GM18909 (cell line): Measurements from ENCODE around the gene TLCD5.
A peak's percentile ranks its signal among the peaks of the same experiment; 100 is the strongest.

Experiments
- ATAC-seq: cut with Tn5 transposase; IDR thresholded peaks from one replicate; pipeline ENCODE4 v1.9.1; 2021; ENCODE audit warnings: mild to moderate bottlenecking; ENCODE audit not compliant: unreplicated experiment, poor library complexity

The TLCD5 gene

DNA sequence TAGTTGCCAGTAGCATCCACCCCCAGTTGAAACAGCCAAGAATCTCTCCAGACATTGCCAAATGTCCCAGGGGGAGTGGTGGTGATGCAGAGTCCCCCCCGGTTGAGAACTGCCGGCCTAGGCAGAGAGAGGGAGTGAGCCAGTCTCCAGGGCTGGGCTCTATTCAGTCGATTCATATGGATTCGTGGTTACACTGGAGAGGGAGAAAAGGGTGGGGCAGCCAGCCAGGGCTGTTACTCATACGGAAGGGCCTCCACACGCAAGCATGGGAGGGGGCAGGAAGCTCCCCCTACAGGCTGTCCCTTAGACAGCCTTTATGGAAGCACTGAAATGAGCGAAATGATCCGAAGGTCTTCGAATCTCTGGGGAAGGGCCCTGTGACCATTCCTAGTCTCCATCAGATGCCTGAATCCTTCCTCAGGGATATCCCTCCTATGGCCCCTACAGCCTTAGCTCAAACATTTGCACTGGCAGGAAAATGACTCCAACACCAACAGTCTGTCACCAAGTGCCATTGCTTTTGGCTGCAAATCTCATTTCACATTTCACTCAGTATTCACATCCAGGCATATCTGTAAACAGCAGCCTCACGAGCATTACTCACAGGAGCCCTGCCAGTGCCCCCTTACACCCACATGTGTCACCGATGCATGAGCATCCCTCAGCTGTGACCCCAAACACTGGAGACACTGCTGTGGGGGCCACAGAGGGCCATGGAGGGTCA is 18.4 kb upstream of the TLCD5 start:
- no peak for ATAC-seq

DNA sequence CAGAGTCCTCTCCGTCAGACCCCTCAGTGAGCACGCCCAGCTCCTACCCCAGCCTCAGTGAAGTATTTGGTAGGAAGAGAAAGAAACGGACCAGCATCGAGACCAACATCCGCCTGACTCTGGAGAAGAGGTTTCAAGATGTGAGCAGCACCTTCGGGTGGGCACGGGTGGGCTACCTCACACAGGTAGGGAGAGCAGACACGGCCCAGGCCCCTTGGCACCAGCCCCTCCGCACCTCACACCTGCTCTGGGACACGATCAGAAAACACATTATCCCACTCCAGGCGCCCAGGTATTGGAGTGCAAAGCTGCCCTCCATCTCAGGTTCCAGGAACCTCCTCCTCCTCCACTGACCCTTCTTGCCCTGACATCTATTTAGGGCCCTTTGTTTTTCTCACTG is 17.6 kb upstream of the TLCD5 start:
- no peak for ATAC-seq

DNA sequence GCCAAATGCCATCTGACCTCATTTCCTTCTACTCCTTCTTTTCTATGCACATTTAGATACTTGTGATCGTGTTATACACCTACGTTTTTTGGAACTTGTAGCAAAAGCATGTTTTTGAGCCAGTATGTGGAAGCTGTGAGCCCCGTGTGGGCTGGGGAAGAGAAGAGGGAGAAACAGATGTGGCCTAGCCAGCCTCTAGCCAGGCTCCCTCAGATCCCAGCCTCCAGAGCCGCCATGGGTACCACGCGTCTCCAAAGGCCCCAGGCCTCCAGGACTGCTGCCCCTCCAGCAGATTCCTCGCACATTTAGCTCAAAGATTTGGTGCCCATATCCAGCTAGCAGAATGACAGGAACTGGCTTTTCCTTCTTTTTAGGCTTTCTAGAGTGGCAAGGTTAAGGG is 17.0 kb upstream of the TLCD5 start:
- ATAC-seq: no peak

GRCh38 chr11:120310870-120311269 is 14.2 kb upstream of the TLCD5 start:
- no peak for ATAC-seq

- no peak for ATAC-seq
Measured at GRCh38 chr11:120314861-120315260, 10.2 kb upstream of the TLCD5 start.

DNA sequence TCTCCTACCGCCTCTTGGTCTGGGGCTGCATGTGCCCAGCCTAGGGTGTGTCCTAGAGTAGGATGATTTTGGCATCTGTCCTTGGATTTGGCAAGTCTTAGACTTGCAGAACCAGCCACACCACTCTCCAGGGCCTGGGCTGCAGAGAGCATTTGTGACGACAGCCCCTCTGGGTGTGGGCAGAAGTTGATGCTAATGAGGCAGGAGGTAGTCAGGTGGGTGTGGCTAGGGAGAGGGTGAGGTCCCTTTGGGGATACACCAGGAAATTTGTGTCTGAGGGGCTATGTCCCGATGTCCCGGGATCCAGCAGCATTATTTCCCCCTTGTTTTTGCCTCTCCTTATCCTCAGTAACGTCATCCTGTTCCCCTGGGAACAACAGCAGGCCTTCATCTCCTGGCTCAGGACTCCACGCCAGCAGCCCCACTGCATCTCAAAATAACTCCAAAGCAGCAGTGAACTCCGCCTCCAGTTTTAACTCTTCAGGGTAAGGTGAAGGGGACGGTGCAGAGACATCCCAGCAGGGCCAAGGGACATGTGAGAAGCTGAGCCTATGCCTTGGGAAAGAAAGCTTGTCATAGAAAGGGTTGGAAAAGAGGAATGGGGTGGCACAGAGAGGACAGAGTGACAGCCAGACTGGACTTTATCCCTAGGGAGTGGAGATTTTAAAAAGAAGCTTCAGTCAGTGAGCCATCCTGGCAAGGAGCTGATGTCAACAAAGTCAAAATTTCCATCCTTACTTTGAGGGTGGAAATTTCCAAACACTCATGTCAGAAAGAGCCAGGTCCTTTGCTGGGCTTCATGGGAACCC is 8.0 kb upstream of the TLCD5 start:
- ATAC-seq: no peak

DNA sequence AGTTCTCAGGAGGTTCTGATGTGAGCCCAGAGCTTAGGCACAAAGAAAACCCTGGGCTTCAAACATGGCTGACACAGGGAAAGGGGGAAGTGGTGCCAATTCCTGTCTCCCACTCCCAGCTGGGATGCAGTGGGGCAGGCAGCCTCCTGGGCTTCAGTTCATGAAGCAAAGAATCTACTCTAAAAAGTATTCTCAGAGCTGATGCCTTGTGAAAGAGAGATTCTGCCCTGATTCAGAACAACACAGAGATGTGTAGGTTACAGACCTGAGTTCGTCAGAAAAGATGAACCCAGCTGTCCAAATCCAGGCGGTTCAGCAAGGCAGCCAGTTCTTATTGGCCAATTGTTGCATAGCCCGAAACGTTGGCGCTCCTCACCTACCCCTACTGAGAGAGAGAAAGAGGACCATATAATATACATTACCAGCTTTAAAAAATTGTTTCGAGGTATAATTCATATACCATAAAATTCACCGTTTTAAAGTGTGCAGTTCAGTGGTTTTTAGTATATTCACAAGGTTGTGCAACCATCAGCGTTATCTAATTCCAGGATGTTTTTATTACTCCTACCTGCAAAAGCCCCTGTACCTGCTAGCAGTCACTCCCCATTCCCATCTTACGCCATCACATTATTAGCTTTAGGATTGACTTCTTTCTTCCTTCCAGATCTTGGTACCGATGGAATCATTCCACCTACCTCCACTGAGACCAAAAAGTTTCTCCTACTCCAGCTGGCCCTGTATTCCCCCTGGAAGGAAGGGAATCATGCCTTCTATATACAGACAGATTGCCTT is 7.2 kb upstream of the TLCD5 start:
- ATAC-seq: no peak

- ATAC-seq: no peak
Measured at GRCh38 chr11:120318906-120319305, 6.2 kb upstream of the TLCD5 start.

DNA sequence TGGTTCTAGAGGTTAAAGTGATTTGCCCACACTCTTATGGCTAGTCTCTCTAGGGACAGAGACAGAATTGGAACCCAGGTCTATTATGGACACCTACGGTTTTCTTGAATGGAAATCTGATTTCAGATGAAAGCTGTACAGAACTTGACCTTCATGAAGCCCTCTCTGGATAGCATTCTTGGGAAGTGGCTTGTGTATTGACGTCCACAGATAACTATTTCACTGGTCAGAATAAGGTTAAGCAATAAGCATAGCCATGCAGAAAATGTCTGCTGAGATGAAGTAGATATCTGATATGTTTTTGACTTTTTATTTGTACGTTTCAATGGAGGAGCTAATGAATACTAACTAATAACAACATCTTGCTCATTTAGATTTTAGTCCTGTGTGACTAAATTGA is 1.1 kb downstream of the TLCD5 start:
- ATAC-seq: no peak

DNA sequence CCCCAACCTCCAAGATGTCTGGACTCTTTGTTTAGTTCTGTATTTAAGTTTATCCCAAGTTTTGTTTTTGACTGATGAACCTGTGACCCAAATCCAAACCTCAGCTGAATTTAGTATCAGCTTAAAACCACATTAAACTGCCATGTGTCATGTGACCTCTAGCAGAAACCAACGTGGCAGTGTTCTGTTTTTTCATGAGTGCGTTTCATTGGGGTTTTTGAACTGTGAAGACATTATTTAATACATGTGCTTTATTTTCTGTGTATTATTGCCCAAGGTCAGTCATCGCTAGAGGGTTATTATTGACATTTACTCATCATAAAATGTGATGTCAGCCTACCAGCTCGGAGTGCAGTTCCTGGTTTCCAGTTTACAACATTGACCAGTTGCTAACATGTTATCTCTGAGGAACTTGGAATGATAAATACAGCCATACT is 1.8 kb downstream of the TLCD5 start:
- ATAC-seq: no peak

DNA sequence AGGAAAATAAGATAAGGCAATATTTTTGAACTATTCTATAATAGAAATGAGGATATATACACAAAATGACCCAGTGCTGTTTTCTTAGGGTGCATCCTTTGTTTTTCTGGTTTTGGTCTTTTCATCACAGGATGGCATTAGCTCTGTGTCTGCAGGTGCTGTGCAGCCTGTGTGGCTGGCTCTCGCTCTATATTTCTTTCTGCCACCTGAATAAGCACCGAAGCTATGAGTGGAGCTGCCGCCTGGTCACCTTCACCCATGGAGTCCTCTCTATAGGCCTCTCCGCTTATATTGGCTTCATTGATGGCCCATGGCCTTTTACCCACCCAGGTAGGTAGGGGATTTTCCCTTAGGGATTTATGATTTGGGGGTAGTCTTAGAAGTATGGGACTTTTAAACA is 2.2 kb downstream of the TLCD5 start:
- no peak for ATAC-seq

DNA sequence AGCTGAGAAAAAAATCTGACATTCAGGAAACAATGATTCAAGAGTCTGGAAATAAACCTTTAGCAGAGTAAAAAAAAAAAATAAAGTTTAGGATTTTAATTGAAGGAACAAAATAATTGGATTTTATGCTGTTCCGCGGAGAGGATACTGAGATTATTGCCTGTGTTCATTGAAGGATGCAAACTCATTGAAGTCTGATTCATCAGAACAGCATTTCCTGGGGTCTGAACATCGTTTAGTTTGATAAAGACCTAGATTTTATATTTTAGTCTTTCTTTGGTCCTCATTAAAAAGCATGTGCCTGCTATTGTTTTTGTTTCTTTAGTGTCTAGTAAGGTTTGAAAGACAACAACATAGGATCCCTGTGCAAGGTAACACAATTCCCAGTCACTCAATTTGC is 4.5 kb downstream of the TLCD5 start:
- no peak for ATAC-seq

DNA sequence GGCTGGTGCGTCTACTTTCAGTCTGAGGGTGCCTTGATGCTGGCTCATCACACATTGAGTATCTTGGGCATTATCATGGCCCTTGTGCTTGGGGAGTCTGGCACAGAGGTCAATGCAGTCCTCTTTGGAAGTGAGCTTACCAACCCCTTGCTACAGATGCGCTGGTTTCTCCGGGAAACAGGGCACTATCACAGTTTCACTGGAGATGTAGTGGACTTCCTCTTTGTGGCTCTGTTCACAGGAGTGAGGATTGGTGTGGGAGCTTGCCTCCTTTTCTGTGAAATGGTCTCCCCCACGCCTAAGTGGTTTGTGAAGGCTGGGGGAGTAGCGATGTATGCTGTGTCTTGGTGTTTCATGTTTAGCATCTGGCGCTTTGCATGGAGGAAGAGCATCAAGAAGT is 4.9 kb downstream of the TLCD5 start:
- ATAC-seq: no peak

GRCh38 chr11:120331301-120331996 is 6.3 kb downstream of the TLCD5 start:
- ATAC-seq: no peak

GRCh38 chr11:120332822-120333716 is 8.0 kb downstream of the TLCD5 start:
- ATAC-seq: no peak

DNA sequence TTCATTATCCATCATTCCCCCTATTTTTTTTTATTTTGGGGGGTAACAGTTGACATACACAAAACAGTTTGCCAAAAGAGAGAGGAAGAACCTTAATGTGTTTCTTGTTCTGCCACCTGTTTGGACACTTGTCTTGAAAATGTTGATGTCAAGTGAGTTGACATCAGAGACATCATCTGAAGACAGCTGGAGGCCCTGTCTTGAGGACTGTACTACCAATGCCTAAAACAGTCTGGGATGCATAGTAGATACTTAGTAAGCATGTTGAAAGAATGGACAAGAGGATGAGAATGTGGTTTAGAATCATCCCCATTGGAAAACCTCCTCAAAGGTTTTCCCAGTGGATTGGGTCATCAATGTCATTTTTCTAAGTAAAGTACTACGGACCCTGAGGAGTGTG is 8.7 kb downstream of the TLCD5 start:
- ATAC-seq: no peak

GRCh38 chr11:120334332-120334731 is 9.2 kb downstream of the TLCD5 start:
- ATAC-seq: no peak

DNA sequence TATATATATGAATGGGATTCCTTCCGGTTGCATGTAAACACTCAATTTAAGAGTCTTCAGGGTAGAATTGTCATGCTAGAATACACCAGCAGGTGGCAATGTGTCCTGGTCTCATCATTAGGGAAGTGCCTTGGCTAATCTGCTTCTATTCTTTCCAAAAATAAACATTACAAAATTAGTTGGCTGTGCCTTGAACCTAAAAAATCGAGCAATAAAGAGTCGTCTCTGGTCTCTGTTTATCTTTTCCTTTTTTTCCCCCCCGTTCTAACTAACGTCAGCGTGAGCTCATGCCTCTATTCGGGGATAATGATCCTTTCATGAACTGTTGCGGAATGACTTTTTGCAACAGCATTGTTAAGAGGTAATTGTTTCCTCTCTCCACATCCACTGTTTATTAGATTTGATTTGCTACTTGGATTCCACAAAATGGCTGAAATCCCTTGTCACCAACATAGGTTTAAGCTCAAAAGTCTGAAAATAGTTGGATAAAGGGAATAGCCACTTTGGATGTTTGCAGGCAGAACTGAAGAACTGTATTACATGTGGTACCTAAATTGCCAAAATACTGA is 9.9 kb downstream of the TLCD5 start:
- no peak for ATAC-seq

DNA sequence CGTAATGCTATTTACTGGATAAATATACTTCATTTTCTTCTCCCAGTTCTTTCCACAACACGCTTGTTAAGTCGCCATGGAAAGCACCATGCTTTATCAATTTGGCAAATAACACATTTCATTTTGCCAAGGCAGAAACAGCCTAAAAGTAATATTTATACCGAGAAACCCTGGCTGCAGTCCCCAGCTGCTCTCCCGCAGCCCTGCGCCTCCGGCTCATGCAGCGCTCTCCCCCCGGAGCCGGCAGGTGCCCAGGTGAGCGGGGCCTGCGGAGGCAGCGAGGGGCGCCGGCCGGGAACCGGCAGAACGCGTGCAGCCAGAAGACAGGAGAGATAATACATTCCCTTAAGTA is 10.4 kb downstream of the TLCD5 start:
- peak; percentile 28 for ATAC-seq
